Limb (tissue), 2 donors: Measurements from ENCODE around the gene NTM.

Source experiments
- DNase-seq, 2 donors: peaks; one replicate each; pipeline ENCODE4 v3.0.0-alpha.2; 2016; ENCODE audit errors: extremely low spot score in 2 of 2

The NTM gene

DNA sequence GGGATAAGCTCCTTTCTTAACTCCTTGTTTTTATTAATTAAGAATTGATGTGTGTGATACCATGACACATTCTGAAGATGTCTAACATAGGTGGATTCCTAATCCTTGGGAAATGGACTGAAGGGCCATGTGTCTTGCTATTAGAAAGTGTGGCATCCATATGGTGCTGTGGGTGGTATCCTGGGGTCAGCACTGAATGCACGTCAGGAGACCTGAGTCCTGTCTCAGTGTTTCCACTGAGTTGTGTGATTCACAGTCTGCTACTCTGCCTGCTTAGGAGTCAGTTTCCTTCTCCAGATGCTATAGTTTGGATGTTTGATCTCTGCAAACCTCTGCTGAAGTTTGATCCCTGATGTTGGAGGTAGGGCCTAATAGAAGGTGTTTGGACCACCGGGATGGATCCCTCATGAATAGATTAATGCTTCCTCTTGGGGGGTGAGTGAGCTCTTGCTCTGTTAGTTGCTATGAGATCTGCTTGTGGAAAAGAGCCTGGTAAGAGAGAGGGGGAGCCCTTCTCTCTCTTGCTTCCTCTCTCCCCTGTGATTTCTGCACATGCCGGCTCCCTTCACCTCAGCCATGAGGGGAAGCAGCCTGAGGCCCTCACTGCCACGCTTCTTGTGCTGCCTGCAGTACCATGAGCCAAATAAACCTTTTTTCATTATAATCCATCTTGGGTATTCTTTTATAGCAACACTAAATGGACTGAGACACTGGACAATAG is 666.5 kb downstream of the NTM start:
- DNase-seq, result no peak

DNA sequence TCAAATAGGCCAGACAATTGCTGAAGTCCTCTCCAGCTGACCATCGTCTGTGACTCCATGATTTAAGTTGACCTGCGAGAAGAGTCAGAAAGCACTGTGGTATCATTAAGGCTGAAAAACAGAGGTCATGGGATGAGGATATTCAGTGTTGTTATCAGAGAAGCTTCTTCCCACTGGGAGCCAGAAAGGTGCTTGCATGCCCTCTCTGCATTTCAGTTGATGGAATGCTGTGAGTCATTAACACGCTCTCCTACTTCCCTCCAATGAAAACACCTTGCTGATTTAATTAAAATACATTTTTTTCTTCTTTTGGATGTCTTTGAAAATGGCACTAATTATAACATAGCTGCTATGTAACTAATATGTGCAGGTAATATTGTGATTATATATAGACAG is 667.0 kb downstream of the NTM start:
- DNase-seq, result no peak

DNA sequence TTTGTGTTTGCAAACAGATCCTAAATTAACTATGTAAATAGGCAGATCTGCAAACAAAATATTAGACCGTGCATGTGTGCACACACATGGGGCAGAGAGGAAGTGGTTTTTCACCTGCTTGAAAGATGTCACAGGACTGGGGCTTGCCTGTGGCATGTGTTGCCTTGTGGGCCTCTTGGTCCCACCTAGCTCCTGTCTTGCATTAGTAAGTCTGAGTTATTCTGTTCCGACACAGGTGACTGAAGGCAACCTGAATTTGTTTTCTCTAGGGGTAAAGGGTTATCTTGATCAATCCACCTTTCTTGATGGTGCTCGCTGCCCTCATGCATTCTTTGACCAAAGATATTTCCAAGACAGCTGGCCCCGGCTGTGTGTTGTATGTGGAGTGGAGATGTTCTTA is 667.5 kb downstream of the NTM start:
- DNase-seq, result no peak

DNA sequence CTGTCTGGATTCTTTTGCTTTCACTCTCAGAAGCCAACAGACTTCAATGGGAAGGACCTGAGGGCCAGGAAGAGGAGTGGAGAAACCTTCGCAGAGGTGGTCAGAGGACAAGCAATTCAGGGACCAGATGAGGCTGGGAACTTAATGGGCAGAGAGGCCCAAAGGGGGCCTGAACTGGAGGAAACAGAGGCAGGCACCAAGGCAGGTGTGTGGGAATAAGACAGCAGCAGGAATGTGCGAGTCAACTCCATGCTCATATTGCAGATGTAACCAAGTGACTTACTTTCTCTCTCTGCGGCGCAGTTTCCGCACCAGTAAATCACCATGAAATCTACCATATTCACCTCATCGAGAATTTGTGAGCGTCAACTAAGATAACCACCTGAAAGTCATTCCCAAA is 669.1 kb downstream of the NTM start:
- DNase-seq, result no peak

DNA sequence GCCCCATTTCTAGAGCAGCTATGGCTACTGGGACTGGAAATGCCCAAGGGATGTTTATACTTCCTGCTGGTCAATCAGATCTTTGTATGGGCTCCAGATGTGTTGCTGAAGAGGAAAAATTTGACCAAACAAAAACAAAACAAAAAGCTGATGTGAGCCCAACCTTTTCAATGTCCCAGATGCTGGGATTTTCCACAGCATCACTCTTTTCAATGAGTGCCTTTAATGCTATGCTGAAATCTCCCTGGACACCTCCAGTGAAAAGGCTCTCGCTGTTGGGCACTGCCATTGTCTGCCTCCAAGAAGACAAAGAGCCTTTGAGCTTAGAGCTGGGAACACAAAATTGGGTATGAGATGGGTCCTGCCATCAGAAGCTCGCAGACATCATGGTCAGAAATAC is 671.9 kb downstream of the NTM start:
- no peak for DNase-seq

DNA sequence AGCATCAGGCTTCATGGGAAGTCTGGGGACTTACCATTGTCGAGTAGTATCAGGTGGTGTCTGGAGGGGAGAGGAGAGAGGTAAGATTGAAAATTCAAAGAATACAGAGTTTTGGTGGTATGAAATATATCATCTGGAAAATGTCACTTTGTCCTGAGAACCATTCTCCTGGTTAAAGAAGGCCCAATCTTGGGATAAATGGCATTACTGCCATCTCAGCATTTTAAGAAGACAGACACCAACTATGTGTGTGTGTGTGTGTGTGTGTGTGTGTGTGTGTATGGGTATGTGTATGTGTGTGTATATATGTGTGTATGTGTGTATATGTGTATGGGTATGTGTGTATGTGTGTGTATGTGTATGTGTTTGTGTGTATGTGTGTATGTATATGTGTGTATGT is 673.3 kb downstream of the NTM start:
- no peak for DNase-seq

DNA sequence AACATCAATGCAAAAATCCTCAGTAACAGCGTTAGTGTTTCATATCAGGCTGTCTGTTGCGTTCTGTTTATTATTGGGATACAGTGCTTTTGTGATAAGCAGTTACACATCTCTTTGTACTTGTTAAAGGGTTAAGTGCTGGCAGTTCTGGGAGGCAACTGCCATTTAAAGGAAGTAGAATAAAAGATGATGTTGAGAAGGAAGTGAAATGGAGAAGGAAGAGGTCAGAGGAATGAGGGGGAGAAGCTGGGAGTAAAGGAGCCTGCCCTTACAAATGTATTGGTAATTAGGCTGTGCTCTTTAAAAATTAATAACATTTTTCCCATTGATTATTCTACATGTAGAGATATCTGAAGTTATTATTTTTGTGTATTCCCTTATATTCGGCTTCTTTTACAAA is 674.7 kb downstream of the NTM start:
- no peak for DNase-seq

DNA sequence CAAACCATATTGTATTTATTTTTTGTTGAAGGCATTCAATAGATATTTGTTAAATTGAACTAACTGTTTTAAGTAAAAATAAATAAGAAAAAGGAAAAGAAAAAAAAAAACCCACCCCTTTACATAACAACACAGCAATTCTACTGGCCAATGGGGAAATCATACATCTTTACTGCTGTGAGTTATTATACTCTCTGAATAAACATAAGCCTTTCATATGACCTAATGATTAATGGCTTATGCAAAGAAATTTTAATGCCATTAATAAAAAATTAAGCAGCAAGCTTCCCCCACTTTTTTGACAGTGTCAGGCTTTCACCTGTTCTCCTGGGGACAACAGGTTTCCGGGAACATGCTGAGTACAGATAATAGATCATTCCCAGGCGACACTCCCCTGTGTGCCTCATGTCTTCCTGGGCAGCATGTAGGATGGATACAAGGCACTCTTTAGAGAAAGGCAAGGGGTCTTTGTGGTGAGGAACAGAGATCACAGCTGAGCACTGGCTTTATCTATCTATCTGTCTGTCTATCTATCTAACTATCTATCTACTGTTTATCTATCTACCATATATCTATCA is 676.0 kb downstream of the NTM start:
- no peak for DNase-seq

DNA sequence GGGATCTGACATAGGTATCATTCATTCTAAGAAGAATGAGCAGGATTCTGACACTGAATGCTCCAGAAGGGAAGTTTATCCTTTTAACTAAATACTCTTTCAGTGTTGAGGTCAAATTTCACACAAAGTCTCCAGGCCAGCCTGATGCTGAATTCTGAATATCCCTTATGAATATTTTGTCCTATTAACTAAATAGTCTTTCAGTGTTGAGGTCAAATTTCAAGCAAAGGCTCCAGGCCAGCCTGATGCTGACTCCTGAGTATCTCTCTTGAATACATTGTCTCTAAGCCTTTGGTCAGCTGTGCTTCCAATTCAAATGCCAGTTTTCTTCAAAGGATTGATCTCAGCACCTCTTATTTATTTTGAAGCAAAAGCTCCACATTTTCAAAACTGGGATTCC is 676.8 kb downstream of the NTM start:
- no peak for DNase-seq

DNA sequence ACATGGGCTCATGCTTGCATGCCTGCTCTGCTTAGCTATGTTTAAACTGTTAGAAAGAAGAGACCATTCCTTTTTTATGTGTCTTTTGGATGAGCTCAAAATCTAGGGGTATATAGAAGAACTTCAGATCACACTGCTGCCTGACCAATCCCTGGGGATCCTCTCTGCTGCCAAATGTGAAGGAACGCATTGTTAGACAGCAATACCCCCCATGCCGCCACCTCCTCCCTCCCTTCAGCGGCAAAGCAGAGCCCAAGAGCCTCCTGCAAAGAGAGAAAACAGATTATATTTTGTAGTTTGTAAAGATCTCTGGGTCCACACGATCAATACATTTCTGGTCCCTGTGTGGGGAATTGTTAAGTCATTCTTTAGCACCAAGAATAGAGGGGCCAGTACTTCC is 677.6 kb downstream of the NTM start:
- no peak for DNase-seq

DNA sequence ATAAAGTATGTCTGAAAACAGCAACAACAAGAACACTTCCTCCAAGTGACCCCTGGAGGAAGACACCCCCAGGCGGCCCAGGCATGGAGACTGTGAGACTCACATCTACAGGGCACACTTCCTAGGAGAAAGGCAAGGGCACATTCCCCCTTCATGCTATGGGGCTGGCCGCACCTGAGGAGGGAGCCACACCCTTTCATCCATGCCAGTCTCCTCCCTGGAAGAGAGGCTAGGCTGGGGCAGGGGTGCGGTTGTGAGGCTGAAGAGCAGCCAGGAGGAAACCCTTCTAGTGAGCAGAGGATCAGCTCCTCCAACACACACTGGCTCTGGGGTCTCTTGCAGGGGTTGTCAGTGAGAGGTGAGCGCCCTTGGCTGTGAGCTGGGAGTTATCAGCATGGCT is 678.8 kb downstream of the NTM start:
- DNase-seq, result no peak

DNA sequence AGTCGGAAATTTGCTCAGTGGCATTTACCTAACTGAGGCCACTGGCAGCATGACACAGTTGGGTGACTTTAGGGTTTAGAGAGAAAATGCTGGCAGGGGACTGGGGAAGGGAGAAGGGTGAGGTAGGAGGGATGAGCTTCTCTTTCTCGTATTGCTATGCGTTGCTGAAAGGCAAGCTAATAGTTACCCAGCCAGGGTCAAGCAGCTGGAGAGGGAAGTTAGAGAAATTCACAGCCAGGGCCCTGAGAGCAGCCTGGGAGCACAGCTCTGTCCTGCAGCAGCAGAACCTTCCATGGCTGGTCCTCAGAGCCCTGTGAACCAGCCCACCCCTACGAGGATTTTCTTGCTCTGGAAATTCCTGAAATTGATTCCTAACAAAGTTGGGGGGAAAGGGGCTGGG is 679.6 kb downstream of the NTM start:
- DNase-seq, result no peak

DNA sequence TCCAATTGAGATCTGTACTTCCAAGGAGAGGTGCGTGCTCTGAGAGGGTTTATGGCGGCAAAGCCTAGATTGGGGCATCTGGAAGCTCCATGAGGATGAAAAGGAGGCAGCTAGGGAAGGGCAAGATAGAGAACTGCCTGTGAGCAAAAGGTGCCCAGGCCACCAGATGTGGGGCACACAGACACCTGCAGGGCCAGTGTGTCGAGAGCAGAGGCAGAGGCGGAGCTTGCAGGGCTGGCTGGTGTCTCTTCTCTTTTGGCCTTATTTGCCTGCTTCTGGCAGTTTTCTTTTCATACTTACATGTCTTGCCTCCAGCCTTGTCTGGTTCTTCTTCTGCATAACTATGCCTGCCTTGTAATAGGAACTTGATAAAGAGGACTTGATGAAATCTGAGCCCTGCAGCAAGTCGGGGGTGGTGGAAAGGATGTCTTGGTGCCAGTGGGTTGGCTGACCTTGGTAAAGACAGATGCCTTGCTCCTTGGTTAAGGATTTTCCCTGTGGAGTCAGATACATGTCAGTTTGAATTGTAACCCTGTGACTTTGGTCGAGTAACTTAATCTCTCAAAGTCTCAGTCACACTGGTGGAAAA is 680.3 kb downstream of the NTM start:
- no peak for DNase-seq

DNA sequence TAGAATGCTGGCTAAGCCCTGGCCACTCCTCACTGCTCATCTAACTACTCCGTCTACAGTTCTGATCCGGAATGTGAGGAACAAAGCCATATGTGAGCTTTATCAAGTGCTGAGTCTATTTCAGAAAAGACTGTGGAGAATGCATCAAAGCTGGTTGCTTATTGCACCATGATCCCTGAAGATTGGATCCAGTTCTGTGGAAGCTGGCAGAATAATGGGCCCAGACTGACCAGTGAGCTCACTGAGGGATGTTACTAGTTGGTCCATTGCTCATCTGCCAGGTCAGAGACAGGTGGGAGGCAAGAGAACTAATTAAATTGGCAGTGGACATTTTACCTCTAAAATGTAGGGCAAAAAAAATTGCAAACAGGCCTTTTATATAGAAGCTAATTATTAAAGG is 681.3 kb downstream of the NTM start:
- no peak for DNase-seq

DNA sequence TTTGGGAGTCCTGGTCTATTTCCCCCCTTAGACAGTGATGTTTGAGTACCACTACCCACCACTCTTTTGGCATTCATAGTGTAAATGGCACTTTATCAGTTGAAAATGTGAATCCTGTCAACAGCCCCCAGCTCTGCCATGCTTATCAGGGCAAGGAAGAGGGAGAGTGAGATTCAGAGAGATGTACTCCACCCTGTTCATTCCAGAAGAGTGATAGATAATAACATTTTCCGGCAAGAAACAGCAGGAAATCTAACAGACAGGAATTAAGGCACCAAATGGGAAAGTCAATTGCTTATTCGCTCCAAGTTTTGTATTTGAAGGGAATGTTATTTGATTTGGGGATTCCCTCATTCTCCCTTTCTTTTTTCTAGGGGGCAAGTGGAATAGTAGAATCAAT is 681.9 kb downstream of the NTM start:
- DNase-seq, result no peak

DNA sequence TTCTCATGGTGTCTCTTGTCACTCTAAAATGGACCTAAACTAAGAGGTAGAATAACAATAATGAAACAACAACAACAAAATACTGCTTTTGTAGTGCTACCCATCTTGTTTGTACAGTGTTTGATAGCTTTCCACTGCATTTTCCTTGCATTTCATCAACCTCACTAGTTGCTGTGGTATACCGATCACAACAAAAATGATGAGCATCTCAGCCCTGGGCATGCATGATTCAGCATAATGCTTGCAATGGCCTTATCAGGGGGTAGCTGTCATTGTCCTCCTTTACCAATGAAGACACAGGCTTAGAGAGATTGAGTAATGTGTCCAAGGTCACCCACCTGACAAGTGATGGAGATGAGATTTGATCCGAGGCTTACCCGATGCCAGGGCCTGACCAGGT is 682.5 kb downstream of the NTM start:
- no peak for DNase-seq

DNA sequence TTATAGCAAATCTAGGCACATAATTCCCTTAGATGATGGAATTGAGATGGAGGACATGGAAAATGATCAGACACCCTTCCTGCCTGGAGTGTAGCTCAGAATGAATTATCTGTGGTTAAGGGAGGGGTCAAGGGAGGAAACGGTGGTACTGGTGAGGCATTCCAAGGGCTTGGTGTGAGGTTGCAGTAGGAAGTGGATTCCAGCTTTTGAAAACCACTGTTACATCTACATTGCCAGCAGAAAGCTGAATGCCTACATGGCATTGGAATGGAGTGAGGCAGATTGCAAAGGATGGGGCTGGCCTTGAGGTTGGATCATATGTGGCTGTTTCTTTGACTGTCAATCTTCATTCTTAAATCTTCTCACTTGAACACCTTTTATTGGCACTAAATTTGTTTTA is 684.4 kb downstream of the NTM start:
- DNase-seq, result no peak

DNA sequence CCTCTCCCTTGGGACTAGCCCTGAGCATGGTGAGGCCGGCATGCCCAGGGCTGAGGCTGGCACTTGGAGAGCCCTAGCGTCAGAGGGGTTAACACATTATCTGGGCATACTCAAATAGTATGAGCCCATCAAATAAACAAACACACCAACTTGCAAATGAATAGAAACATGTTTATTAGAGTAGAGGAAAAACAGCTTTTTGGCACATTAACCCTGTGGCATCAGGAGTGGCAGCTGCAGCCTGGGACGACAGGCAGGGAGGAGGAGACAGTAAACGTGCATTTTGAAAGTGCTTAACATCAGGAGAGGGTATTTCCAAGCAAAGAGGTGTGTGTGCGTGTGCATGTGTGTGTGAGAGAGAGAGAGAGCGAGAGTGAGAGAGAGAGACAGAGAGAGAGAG is 684.9 kb downstream of the NTM start:
- DNase-seq, result no peak

DNA sequence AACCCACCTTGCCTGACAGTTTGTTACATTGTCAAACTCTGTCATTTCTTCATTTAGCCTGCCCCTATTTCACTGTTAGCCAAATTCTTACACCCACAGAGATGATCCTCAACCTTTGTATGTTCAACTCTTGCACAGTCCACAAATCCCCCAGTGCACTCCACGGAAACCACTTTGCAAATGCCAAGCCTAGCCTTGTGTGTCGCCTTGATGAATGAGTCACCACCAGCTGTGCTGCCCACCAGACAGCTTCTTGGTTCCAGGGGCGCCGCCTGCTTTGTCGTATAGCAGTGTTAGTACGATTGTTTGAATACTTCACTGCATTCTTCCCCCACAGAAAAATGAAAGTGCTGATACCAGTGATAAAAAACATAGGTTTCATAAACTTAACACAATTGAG is 686.3 kb downstream of the NTM start:
- DNase-seq, result no peak

DNA sequence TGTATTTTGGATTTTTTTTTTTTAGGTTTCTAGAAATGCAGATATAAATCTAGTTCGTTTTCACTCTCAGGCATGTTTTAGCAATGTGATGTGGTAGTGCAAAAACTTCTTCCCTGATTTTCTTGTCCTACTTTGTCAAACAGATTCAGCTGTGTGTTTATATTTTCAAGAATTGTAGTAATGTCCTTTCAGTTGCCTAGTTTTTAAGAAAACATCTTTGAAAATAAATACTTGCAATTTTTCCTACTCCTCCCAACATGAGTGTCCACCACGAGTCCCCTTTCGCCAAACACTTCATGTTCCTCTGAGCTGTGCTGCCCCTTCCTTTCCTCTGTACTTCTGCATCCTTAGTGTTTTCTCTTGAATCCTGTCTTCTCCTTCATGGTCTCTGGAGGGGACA is 686.9 kb downstream of the NTM start:
- no peak for DNase-seq

DNA sequence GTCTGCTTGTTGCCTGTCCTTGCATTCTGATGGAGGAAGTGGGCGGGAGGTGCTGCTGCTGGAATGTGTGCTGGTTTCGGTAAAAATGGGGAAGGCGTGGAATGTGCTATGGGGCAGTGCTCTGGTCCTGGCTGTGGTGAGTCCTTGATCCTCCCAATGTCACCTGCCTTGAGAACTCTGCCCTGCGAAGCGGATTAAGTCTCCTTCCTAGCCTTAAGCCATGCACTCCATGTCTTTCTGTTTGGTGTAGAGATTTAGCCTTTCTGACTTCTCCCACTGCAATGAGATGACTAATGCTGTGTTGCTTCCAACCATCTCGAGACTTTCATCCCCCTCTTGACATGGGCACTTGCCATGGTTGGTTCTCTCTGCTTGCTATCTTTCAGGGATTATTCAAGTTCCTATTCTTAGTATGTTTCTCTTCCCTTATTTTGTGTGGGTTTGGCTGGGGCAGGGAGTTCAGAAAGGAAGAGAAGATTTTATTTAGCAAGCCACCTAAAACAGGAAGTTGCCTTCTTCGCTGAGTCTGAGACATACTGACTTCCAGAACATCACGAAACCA is 687.9 kb downstream of the NTM start:
- no peak for DNase-seq

DNA sequence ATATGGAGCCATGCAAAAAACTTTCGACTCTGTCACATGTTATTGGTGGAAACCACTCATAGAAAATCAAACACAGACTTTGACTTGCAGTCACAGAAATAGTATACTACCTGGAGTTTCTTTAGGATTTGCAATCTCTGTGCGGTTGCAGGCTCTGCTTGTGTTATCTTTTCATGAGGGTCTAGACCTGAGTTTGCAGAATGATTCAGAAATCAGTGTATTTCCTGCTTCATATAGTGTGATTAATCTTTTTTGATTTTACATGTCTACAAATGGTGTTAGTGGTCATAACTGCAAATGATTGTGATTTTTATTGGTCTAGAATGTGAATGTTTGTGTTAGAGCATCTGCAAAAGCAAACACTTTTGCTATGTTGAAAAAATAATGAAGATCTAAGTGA is 690.2 kb downstream of the NTM start:
- no peak for DNase-seq

DNA sequence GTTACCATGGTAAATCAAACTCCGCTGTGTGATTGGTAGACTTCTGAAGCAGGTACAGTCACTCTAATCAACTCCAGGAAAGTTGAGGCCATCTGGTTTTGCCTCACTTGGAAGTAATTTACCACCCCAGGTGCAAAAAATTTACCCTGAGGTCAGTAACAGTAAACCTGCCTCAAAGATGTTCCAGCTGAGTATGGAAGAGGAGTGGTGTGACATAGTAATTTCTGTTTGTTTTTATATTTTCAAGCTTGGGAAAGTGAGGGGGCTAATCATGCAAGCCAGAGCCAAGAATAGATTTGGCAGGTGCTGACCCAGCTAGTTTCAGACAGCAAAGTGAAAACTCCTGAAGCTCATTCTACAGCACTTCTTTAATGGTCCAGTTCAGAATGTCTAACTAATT is 691.6 kb downstream of the NTM start:
- no peak for DNase-seq
